HFF-Myc (cell line): ENCODE measurements around the gene CTNNA2.

Source experiments
- DNase-seq: peaks from one replicate; pipeline ENCODE4 v3.0.0-alpha.2; 2011; ENCODE audit warnings: low read depth; ENCODE audit errors: extremely low read depth
- H3K4me3 ChIP-seq: replicated peaks from 2 replicates; pipeline ENCODE4 v1.5.1; 2011; ENCODE audit warnings: low read depth, mild to moderate bottlenecking, control low read depth, low read length
- CTCF ChIP-seq: IDR thresholded peaks from 2 replicates; pipeline ENCODE4 v1.5.1; 2012; ENCODE audit warnings: mild to moderate bottlenecking, low read depth, low read length, control low read depth; ENCODE audit errors: missing control alignments

CTNNA2 gene

GRCh38 chr2:79801082-79801481, 288.2 kb downstream of the CTNNA2 start:
- no peak for TF ChIP-seq CTCF
- no peak for DNase-seq
- H3K4me3 ChIP-seq = no peak overlapping the region

- no peak for DNase-seq
- no peak for TF ChIP-seq CTCF
- H3K4me3 ChIP-seq = no peak overlapping the region
Measured at GRCh38 chr2:79817288-79817687, 304.4 kb downstream of the CTNNA2 start.

GRCh38 chr2:79820281-79820680, 307.4 kb downstream of the CTNNA2 start:
- DNase-seq = no peak
- no peak overlapping the region for H3K4me3 ChIP-seq
- no peak for TF ChIP-seq CTCF

- no peak overlapping the region for H3K4me3 ChIP-seq
- no peak for DNase-seq
- no peak for TF ChIP-seq CTCF
Measured at GRCh38 chr2:79822136-79822535, 309.3 kb downstream of the CTNNA2 start.

- no peak overlapping the region for H3K4me3 ChIP-seq
- no peak for TF ChIP-seq CTCF
- no peak for DNase-seq
Measured at GRCh38 chr2:79824086-79824786, 311.4 kb downstream of the CTNNA2 start.

GRCh38 chr2:79827881-79828280, 315.0 kb downstream of the CTNNA2 start:
- no peak overlapping the region for H3K4me3 ChIP-seq
- no peak for TF ChIP-seq CTCF
- no peak for DNase-seq

GRCh38 chr2:79830501-79830900, 317.6 kb downstream of the CTNNA2 start:
- DNase-seq = no peak
- TF ChIP-seq CTCF = no peak

More at GRCh38 chr2:79830501-79830900, 317.6 kb downstream of the CTNNA2 start:
- no peak overlapping the region for H3K4me3 ChIP-seq
